OCI-LY7 (cell line): Measurements from ENCODE around the gene BAIAP2L1.

Source experiments
- EZH2phosphoT487 ChIP-seq: fragments of 200-600 bp; sonication (generic); IDR thresholded peaks from 2 replicates; pipeline ENCODE4 v1.6.1; 2018; ENCODE audit warnings: low read depth, borderline replicate concordance, mild to moderate bottlenecking, mixed run types, antibody characterized with exemption, low read length, moderate library complexity, mixed read lengths
- TF ChIP-seq, protein P1 (sequence below): fragments of 200-600 bp; sonication (generic); conservative IDR thresholded peaks from 2 replicates; pipeline ENCODE4 v1.5.1; 2014; ENCODE audit warnings: mild to moderate bottlenecking, antibody characterized with exemption, low read length, moderate library complexity, mixed read lengths

DNA sequence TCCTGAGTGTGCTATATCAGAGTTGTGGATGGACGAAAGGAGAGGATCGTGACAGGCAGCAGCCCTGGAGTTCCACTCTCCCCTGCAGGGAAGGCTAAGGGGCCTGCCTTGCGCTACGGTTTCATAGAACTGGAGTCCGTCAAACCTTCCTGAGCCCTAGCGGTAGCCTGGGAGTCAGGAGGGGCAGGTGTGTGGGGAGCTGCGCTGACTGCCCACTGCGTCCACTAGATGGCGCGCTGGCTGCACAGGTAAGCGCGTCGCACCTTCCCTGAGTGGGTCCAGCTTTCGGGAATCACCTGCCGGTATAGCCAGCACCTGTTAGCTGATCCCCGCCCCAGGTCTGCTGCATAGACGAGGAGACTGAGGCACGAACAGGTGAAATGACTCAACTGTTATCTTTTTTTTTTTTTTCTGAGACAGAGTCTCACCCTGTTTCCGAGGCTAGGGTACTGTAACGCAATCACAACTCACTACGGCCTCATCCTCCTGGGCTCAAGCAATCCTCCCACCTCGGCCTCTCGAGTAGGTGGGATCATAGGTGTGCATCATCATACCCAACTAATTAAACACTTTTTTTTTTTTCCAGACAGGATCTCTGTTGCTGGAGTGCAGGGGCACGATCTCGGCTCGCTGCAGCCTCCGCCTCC, 20.2 kb upstream of the BAIAP2L1 start:
- TF ChIP-seq, protein P1, sequence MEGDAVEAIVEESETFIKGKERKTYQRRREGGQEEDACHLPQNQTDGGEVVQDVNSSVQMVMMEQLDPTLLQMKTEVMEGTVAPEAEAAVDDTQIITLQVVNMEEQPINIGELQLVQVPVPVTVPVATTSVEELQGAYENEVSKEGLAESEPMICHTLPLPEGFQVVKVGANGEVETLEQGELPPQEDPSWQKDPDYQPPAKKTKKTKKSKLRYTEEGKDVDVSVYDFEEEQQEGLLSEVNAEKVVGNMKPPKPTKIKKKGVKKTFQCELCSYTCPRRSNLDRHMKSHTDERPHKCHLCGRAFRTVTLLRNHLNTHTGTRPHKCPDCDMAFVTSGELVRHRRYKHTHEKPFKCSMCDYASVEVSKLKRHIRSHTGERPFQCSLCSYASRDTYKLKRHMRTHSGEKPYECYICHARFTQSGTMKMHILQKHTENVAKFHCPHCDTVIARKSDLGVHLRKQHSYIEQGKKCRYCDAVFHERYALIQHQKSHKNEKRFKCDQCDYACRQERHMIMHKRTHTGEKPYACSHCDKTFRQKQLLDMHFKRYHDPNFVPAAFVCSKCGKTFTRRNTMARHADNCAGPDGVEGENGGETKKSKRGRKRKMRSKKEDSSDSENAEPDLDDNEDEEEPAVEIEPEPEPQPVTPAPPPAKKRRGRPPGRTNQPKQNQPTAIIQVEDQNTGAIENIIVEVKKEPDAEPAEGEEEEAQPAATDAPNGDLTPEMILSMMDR = peak; percentile 97
- TF ChIP-seq EZH2phosphoT487 = no peak
